ENCODE results near the gene PNPLA2. TPM values are rescaled to one million over a fixed set of nuclear protein-coding genes. Genes with fewer than 3 reads are reported as not detected.

The PNPLA2 gene
- total RNA-seq, 1 donor, result 28.5 TPM

GRCh38 chr11:843086-843734 is 24.5 kb downstream of the PNPLA2 start:
- peak overlapping the region; percentile 86 for H3K4me3 ChIP-seq (ENCODE audit: low read depth, low read length)
- no peak for DNase-seq (ENCODE audit: low read depth)
- TF ChIP-seq CTCF (IDR thresholded peaks at IDR 0.05; ENCODE audit: insufficient read depth, low read depth, low read length), result no peak

- peak; percentile 95 for DNase-seq (ENCODE audit: low read depth)
- TF ChIP-seq CTCF (IDR thresholded peaks at IDR 0.05; ENCODE audit: insufficient read depth, low read depth, low read length), result no peak
- H3K4me3 ChIP-seq (ENCODE audit: low read depth, low read length), result peak overlapping the region; percentile 86
Observed at GRCh38 chr11:843818-844692, 25.3 kb downstream of the PNPLA2 start.

GRCh38 chr11:844693-845644 is 26.3 kb downstream of the PNPLA2 start:
- peak overlapping the region; percentile 86 for H3K4me3 ChIP-seq (ENCODE audit: low read depth, low read length)
- DNase-seq (ENCODE audit: low read depth), result peak; percentile 97
- TF ChIP-seq CTCF (IDR thresholded peaks at IDR 0.05; ENCODE audit: insufficient read depth, low read depth, low read length), result no peak

- no peak for TF ChIP-seq CTCF (IDR thresholded peaks at IDR 0.05; ENCODE audit: insufficient read depth, low read depth, low read length)
- peak overlapping the region; percentile 86 for H3K4me3 ChIP-seq (ENCODE audit: low read depth, low read length)
- DNase-seq (ENCODE audit: low read depth), result no peak
Observed at GRCh38 chr11:845872-846495, 27.3 kb downstream of the PNPLA2 start.

GRCh38 chr11:846496-847098 is 27.9 kb downstream of the PNPLA2 start:
- H3K4me3 ChIP-seq (ENCODE audit: low read depth, low read length), result no peak overlapping the region
- no peak for DNase-seq (ENCODE audit: low read depth)
- TF ChIP-seq CTCF (IDR thresholded peaks at IDR 0.05; ENCODE audit: insufficient read depth, low read depth, low read length), result no peak

GRCh38 chr11:847876-848275 is 29.2 kb downstream of the PNPLA2 start:
- TF ChIP-seq CTCF (IDR thresholded peaks at IDR 0.05; ENCODE audit: insufficient read depth, low read depth, low read length), result no peak
- no peak for DNase-seq (ENCODE audit: low read depth)
- no peak overlapping the region for H3K4me3 ChIP-seq (ENCODE audit: low read depth, low read length)
